Measurements from ENCODE around the gene SSH3. TPM values are rescaled to one million over a fixed set of nuclear protein-coding genes. Genes with fewer than 3 reads are reported as not detected.

SSH3 gene
- total and polyA plus RNA-seq, 2 of the 8 experiments (the other 6 are each of a cell fraction or from before 2014, with no cell fraction given), result 16.9 to 19.8 TPM

DNA sequence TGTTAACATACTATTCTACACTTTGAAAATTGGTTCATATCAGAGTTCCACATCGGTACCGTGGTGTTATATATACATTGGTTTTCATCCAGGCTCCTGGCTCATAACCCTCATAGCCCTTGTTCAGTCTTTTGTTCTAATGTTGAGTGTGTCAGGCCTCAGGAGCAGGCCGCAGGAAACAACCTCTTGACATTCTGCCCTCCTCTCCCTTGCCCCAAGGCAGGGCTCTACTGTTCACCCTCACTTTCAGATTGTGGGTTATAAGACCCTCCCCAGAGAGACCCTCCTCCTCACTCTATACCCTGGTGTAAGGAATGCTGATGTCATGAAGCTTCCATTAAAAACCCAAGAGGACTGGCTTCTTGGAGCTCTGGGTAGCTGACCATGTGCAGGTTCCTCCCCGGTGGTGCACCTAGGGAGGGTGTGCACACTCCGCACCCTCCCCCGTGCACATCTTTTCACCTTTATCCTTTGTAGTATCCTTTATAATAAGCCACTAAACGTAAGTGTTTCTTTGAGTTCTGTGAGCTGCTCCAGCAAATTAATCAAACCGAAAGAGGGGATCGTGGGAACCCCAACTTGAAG, 12.1 kb downstream of the SSH3 start:
- Histone ChIP-seq H4K91ac (replicated peaks; ENCODE audit: insufficient read length, low read length) (no peak overlapping the region), H3K4me2 (ENCODE audit: insufficient read depth in 1 of 2, low read depth in 2 of 2, low read length in 2 of 2) (no peak overlapping the region), H3K27ac (ENCODE audit: low read depth, low read length) (no peak overlapping the region), H2BK20ac (ENCODE audit: low read length) (no peak overlapping the region), H3K4ac (replicated peaks; ENCODE audit: insufficient read length, low read depth, low read length) (no peak overlapping the region), H2AFZ (ENCODE audit: low read length) (no peak overlapping the region), H3K4me1 (replicated peaks in 1 of 4; ENCODE audit: control insufficient read depth in 3 of 4, insufficient read depth in 4 of 4, low read length in 3 of 4) (peaks cover 0 to 3% (median 0%) of the 10 kb centered on the region in 4 experiments; a peak in 3 of 7 replicates), H2BK120ac (replicated peaks; ENCODE audit: low read depth, low read length) (no peak overlapping the region), H3K14ac (ENCODE audit: insufficient read length) (no peak overlapping the region), H2BK12ac (ENCODE audit: low read depth, low read length) (no peak overlapping the region), H2BK5ac (ENCODE audit: low read depth, low read length) (no peak overlapping the region), H4K8ac (ENCODE audit: extremely low read depth, insufficient read depth, low read length) (no peak overlapping the region), H2BK15ac (ENCODE audit: low read length) (no peak overlapping the region), H3K79me2 (ENCODE audit: control insufficient read depth in 1 of 2, insufficient read depth in 2 of 2, low read length in 2 of 2) (no peaks in the 10 kb centered on the region), H4K5ac (ENCODE audit: insufficient read length, low read depth, low read length) (no peak overlapping the region), H3K9me3 (ENCODE audit: insufficient read depth in 2 of 2, low read depth in 1 of 2, low read length in 1 of 2) (no peaks in the 10 kb centered on the region), H3K36me3 (ENCODE audit: control insufficient read depth in 2 of 4, insufficient read depth in 4 of 4, low read length in 3 of 4) (0 out of 8 replicates have a peak, but pooled peaks cover 0 to 4% (median 0%) of the 10 kb centered on the region in 4 experiments), H3K56ac (replicated peaks; ENCODE audit: insufficient read length, low read depth, low read length) (no peak overlapping the region), H3K79me1 (ENCODE audit: low read depth, low read length) (no peaks in the 10 kb centered on the region), H2AK5ac (ENCODE audit: low read depth, low read length) (no peak overlapping the region), H3K18ac (ENCODE audit: extremely low read depth, low read length) (no peak overlapping the region), H4K20me1 (replicated peaks in 1 of 2; ENCODE audit: control insufficient read depth in 1 of 2, insufficient read depth in 2 of 2, low read length in 2 of 2) (peaks cover 0 to 4% of the 10 kb centered on the region in 2 experiments), H3K23me2 (ENCODE audit: low read depth, low read length) (peaks cover 3% of the 10 kb centered on the region; the same call in 1 of the 2 replicates), H3K4me3 (ENCODE audit: extremely low read depth in 1 of 4, insufficient read depth in 2 of 4, low read depth in 3 of 4, low read length in 4 of 4) (no peak overlapping the region), H3K27me3 (replicated peaks in 1 of 4; ENCODE audit: control insufficient read depth in 3 of 4, extremely low read depth in 1 of 4, insufficient read depth in 3 of 4, low read length in 3 of 4) (peaks cover 5 to 16% (median 11%) of the 10 kb centered on the region in 4 experiments; a peak in 6 of 7 replicates), H3K9ac (replicated peaks in 1 of 4; ENCODE audit: extremely low read depth in 1 of 4, low read depth in 3 of 4, low read length in 3 of 4) (no peak overlapping the region), H3K23ac (ENCODE audit: insufficient read length) (no peak overlapping the region)
- WGBS, 2 experiments (ENCODE audit: extremely low coverage in 1 of 2, insufficient coverage in 1 of 2, insufficient read length in 1 of 2, insufficient replicate concordance in 2 of 2, low coverage in 1 of 2, low lambda C conversion rate in 2 of 2, missing lambda C conversion rate in 1 of 2), result 90% methylated on average over 9 of the region's 9 CpGs; no CpG with 5 or more reads in 1 of the 2 experiments
- ChIA-PET CTCF (ENCODE audit: partially characterized antibody) (interaction anchor here (0.8 to 11.4 kb wide), 12 partner anchors 8 to 234 kb away, joined by 3 to 186 read pairs (median 4); partner anchors contain the start of genes GRK2, POLD4 and SSH3), POLR2A (ENCODE audit: partially characterized antibody) (interaction anchor here (0.9 kb wide), 2 partner anchors 10 to 76 kb away, joined by 3 to 4 read pairs; partner anchors contain the start of gene RAD9A)
- no peak for DNase-seq (ENCODE audit: low read depth in 1 of 2, low spot score in 2 of 2)
- no peak for FAIRE-seq
- TF ChIP-seq KDM1A (IDR thresholded peaks at IDR 0.05; ENCODE audit: borderline replicate concordance, low read length), result no peak
- no peak for TF ChIP-seq SUZ12 (IDR thresholded peaks at IDR 0.05; ENCODE audit: low read length)
